Calu3 (cell line): ENCODE data around the gene CIRBP. TPM values are rescaled to one million over a fixed set of nuclear protein-coding genes. Genes with fewer than 3 reads are reported as not detected.

Source experiments
- BruUV-seq: library from RNA; stranded (reverse); fragments of 400-500 nt; replicated peaks from 2 replicates; lab custom pipeline; 2021; lab: Mats Ljungman, UMichigan
- CTCF ChIA-PET: fragments of 300-600 bp; sonication (Branson Sonifier 250); formaldehyde crosslinking; loops from one replicate; lab custom pipeline; 2022; ENCODE audit warnings: antibody characterized with exemption; lab: Charles Lee
- DNase-seq: peaks from one replicate; pipeline ENCODE4 v3.0.0; 2022
- H3K27ac Mint-ChIP-seq: one replicate; pipeline ENCODE4 v1.8.0; 2022; ENCODE audit warnings: mixed read lengths; ENCODE audit not compliant: unreplicated experiment
- H3K27me3 Mint-ChIP-seq: one replicate; pipeline ENCODE4 v1.8.0; 2022; ENCODE audit warnings: mixed read lengths; ENCODE audit not compliant: unreplicated experiment
- H3K36me3 Mint-ChIP-seq: one replicate; pipeline ENCODE4 v1.8.0; 2022; ENCODE audit warnings: mild to moderate bottlenecking, moderate library complexity, mixed read lengths; ENCODE audit not compliant: insufficient read depth, unreplicated experiment
- H3K4me1 Mint-ChIP-seq: one replicate; pipeline ENCODE4 v1.8.0; 2022; ENCODE audit warnings: mild to moderate bottlenecking, low read depth, mixed read lengths; ENCODE audit not compliant: unreplicated experiment
- H3K4me3 Mint-ChIP-seq: one replicate; pipeline ENCODE4 v1.8.0; 2022; ENCODE audit warnings: mild to moderate bottlenecking, low read depth, moderate library complexity, mixed read lengths; ENCODE audit not compliant: unreplicated experiment
- H3K9me3 Mint-ChIP-seq: one replicate; pipeline ENCODE4 v1.8.0; 2022; ENCODE audit warnings: low read depth, mixed read lengths; ENCODE audit not compliant: unreplicated experiment
- CTCF ChIP-seq: fragments of 200-600 bp; IDR thresholded peaks from one replicate; pipeline ENCODE4 v1.8.0; 2022; ENCODE audit warnings: antibody characterized with exemption; ENCODE audit not compliant: unreplicated experiment
- intact Hi-C: fragments of 100-400 bp; cut with micrococcal nuclease; formaldehyde crosslinking; loops from one replicate; pipeline ENCODE4 v1.10.0; 2022; ENCODE audit not compliant: unreplicated experiment
- total RNA-seq: library from RNA; stranded (reverse); gene quantifications from 2 replicates; pipeline ENCODE4 v1.2.3, GENCODE V29; 2022

CIRBP gene
- total RNA-seq, 1 experiment from 2014 or later, result 102 TPM

DNA sequence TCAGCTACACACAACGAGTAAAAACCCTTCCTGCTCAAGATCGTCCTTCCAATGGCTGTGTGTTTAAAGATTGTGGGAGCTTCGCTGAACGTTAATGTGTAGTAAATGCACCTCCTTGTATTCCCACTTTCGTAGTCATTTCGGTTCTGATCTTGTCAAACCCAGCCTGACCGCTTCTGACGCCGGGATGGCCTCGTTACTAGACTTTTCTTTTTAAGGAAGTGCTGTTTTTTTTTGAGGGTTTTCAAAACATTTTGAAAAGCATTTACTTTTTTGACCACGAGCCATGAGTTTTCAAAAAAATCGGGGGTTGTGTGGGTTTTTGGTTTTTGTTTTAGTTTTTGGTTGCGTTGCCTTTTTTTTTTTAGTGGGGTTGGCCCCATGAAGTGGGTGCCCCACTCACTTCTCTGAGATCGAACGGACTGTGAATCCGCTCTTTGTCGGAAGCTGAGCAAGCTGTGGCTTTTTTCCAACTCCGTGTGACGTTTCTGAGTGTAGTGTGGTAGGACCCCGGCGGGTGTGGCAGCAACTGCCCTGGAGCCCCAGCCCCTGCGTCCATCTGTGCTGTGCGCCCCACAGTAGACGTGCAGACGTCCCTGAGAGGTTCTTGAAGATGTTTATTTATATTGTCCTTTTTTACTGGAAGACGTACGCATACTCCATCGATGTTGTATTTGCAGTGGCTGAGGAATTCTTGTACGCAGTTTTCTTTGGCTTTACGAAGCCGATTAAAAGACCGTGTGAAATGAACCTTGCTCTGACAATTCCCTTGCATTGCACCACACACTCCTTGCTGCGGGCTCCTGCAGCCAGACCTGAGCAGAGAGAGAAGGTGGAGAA lies 3.5 kb downstream of the CIRBP start:
- intact Hi-C loops, result no loop called here
- TF ChIP-seq CTCF, result no peak
- no peak for DNase-seq
- no peak overlapping the region for H3K4me3 Mint-ChIP-seq
- H3K36me3 Mint-ChIP-seq, result peaks cover 90% of the 10 kb centered on the region
- TSS peak; percentile 11 for BruUV-seq
- no peaks in the 10 kb centered on the region for H3K9me3 Mint-ChIP-seq
- H3K27ac Mint-ChIP-seq, result peak overlapping the region; percentile 36
- CTCF ChIA-PET, result interaction anchor here (0.8 kb wide), 1 partner anchor 28 kb away, joined by 4 read pairs; no protein-coding TSS in a partner anchor
- H3K27me3 Mint-ChIP-seq, result no peaks in the 10 kb centered on the region
- H3K4me1 Mint-ChIP-seq, result peaks cover 31% of the 10 kb centered on the region

DNA sequence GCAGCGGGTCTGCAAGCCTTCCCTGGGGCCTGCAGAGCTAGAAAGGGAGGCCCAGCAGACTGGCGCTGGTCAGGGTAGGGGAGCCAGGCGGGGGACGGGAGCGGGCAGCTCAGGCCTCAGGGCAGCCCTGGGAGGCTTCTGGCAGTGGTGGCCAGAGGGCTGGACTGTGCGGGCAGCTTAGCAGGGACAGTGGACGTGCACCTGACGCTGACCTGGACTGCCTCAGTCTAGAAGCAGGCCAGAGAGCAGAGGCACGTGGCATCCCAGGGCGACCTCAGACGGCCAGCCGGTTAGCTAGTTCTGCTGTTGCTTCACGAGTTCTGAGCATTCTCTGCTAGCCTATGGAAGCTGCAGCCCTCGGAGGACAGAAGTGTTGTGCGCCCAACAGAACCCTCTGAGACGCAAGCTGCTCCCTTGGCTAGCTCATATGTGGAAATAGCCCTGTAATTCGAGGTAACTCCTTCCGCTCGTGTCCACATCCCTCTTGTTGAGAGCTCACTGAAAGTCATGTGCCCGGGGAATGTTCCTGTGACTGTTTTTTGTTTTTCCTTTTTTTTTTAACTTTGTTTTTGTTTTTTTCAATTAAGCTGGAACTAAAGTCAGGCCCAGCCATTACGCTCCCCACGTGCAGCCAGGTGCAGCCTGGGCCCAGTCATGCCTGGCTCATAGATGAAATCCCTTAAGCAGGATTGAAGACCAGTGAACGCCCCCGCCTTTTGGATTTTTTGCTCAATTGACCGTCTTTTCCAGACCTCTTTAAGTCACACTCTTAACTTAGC lies 4.3 kb downstream of the CIRBP start:
- Mint-ChIP-seq H3K4me1 (peaks cover 23% of the 10 kb centered on the region), H3K9me3 (no peaks in the 10 kb centered on the region), H3K27me3 (no peaks in the 10 kb centered on the region), H3K4me3 (peak overlapping the region; percentile 73), H3K36me3 (peaks cover 82% of the 10 kb centered on the region), H3K27ac (peak overlapping the region; percentile 52)
- DNase-seq, result no peak
- BruUV-seq, result TSS peak; percentile 50
- no peak for TF ChIP-seq CTCF
- intact Hi-C loops, result no loop called here
- CTCF ChIA-PET, result interaction anchor here (0.8 kb wide), 1 partner anchor 29 kb away, joined by 4 read pairs; no protein-coding TSS in a partner anchor

DNA sequence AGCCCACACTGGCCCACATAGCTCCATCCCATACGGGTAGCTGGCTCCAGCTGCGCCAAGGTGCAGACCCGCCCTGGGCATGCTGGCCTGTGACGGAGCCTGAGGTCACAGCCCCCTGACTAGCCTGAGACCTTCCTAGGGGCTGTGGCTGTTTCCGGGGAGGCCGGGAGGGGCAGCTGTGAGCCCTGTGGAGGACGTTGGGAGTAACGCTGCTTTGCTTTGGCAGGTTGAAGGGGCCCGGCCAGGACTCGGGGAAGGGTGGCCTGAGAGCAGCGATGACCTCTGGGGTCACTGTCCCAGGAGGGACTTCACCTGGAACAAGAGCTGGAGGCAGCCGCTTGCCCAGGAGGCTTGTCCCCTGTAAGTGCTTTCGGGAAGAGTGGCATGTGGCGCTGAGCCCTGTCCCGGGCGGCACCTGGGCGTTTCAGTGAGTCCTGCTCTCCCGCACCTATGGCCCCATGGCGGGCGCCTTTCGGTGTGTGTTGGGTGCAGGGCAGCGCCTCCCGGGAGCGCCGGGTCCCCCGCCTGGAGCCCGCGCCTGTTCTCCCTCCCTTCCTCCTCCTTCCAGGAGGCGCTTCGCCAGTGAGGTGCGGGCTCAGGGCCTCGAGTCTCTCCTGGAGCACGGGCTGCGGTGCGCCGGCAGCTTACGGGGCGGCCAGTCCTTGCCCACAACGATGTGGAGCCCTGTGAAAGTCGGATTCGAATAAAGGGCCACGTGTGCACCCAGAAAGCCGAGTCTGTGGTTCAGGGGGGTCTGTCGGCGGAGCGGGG lies 5.1 kb downstream of the CIRBP start:
- Mint-ChIP-seq H3K27ac (peak overlapping the region; percentile 52), H3K27me3 (no peaks in the 10 kb centered on the region), H3K4me1 (peaks cover 18% of the 10 kb centered on the region), H3K9me3 (no peaks in the 10 kb centered on the region), H3K36me3 (peaks cover 75% of the 10 kb centered on the region), H3K4me3 (peak overlapping the region; percentile 73)
- no peak for DNase-seq
- intact Hi-C loops, result no loop called here
- BruUV-seq, result no TSS peak
- CTCF ChIA-PET, result no interaction called here
- no peak for TF ChIP-seq CTCF

GRCh38 chr19:1274852-1275259 lies 5.7 kb downstream of the CIRBP start:
- no peak for DNase-seq
- no TSS peak for BruUV-seq
- CTCF ChIA-PET, result interaction anchor here (0.6 to 1.0 kb wide), 2 partner anchors 17 to 30 kb away, joined by 5 to 9 read pairs; no protein-coding TSS in a partner anchor
- Mint-ChIP-seq H3K27me3 (no peaks in the 10 kb centered on the region), H3K27ac (peak overlapping the region; percentile 52), H3K4me3 (peak overlapping the region; percentile 73), H3K9me3 (no peaks in the 10 kb centered on the region), H3K4me1 (peaks cover 17% of the 10 kb centered on the region), H3K36me3 (peaks cover 77% of the 10 kb centered on the region)
- no peak for TF ChIP-seq CTCF
- intact Hi-C loops, result no loop called here
